Fibroblast of the aortic adventitia (primary cell): Measurements from ENCODE around the gene ZDHHC15. TPM values are rescaled to one million over a fixed set of nuclear protein-coding genes. Genes with fewer than 3 reads are reported as not detected.
"Not testable (repeated sequence)": the region's sequence is repeated elsewhere in the genome, so short reads cannot be mapped to it uniquely, and the experiment has no call there.

Experiments
- DNase-seq: peaks from one replicate; pipeline ENCODE4 v3.0.0-alpha.2; 2010; ENCODE audit warnings: low read depth
- H3K4me3 ChIP-seq: 2 replicates; pipeline ENCODE4 v1.5.1; 2011; ENCODE audit warnings: low read depth, mild to moderate bottlenecking, control low read depth, low read length, moderate library complexity
- total RNA-seq: library from RNA; depleted of rRNA; stranded (reverse); fragments of >200 nt; gene quantifications from 2 replicates; pipeline ENCODE4 v1.2.3, GENCODE V29; 2012; ENCODE audit warnings: low replicate concordance
- TF ChIP-seq, protein P1 (sequence below): IDR thresholded peaks from 2 replicates; pipeline ENCODE4 v1.5.1; 2011; ENCODE audit warnings: mild to moderate bottlenecking, low read length, control low read depth, inconsistent platforms; ENCODE audit not compliant: insufficient read depth

The ZDHHC15 gene
- total RNA-seq, 1 donor, result 0.18 TPM

DNA sequence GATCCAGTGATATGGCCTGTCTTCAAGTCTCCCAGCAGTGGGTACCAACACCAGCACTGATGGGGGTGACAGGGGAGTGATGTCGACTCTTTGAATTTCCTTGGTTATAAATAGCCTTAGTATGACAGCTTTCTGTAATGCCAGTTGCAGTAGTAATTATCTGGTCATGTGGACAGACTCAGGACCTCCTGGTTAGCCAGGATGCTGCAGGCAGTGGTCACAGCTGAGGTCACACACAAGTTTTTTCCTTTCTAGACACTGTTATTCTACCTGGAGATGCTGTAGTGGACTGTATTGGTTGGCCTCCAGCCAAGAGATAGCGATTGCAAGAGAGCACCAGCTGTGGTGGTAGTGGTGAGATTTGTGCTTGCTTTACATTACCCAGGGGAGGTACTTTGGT is 185.3 kb downstream of the ZDHHC15 start:
- DNase-seq, result no peak
- TF ChIP-seq, protein P1, sequence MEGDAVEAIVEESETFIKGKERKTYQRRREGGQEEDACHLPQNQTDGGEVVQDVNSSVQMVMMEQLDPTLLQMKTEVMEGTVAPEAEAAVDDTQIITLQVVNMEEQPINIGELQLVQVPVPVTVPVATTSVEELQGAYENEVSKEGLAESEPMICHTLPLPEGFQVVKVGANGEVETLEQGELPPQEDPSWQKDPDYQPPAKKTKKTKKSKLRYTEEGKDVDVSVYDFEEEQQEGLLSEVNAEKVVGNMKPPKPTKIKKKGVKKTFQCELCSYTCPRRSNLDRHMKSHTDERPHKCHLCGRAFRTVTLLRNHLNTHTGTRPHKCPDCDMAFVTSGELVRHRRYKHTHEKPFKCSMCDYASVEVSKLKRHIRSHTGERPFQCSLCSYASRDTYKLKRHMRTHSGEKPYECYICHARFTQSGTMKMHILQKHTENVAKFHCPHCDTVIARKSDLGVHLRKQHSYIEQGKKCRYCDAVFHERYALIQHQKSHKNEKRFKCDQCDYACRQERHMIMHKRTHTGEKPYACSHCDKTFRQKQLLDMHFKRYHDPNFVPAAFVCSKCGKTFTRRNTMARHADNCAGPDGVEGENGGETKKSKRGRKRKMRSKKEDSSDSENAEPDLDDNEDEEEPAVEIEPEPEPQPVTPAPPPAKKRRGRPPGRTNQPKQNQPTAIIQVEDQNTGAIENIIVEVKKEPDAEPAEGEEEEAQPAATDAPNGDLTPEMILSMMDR, result no peak
- no peak overlapping the region for H3K4me3 ChIP-seq

- DNase-seq, result no peak
- no peak overlapping the region for H3K4me3 ChIP-seq
- TF ChIP-seq, protein P1, result no peak
These were observed 187.7 kb downstream of the ZDHHC15 start for GRCh38 chrX:75335127-75335458.

GRCh38 chrX:75334407-75335126 is 188.3 kb downstream of the ZDHHC15 start:
- H3K4me3 ChIP-seq, DNase-seq: not testable (repeated sequence)

DNA sequence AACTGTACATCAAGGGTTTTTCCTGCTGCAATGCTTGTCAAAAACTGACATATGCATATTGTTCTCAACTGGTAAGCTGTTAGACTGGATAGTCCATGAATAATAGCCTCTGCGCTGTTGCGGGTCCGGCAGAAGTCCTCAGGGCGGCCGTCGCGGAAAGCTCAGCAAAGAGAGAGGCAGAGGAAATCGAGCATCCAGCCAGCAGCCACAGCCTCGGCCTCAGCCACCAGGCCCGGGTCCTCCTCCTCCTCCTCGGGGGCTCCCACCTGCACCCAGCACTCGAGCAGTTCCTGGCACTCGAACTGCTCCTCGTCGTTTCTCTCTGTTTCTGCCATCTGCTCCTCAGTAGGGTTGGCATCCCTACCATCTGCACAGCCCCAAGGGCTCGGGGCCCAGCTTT is 195.2 kb downstream of the ZDHHC15 start:
- TF ChIP-seq, protein P1, result no peak
- DNase-seq, result no peak

More for the DNA sequence above, 195.2 kb downstream of the ZDHHC15 start:
- no peak overlapping the region for H3K4me3 ChIP-seq

Other genes with a start within 250 kb of the ZDHHC15 start
- 6.8 and 14.0 TPM in 2 replicates for gene UPRT, start 249.0 kb downstream of the ZDHHC15 start, total RNA-seq